Natural killer cell (primary cell): Measurements from ENCODE around the gene KRT13. TPM values are rescaled to one million over a fixed set of nuclear protein-coding genes. Genes with fewer than 3 reads are reported as not detected.

Experiments used
- ATAC-seq, 3 donors: fragments of 150-1000 bp in 2 of 3; fragments of 200-7000 bp in 1 of 3; cut with Tn5 transposase; 1 replicate in 1 of 3; 2 replicates in 2 of 3; pipeline ENCODE4 v1.10.0; 2021; ENCODE audit warnings: mild to moderate bottlenecking in 2 of 3, moderate library complexity in 2 of 3
- DNase-seq, 2 donors: peaks; one replicate each; pipeline versions ENCODE4 v3.0.0 to v3.0.0-alpha.2; 2013 to 2021; ENCODE audit warnings: mixed read lengths in 1 of 2
- H3K27ac ChIP-seq: one replicate; pipeline ENCODE4 v1.5.1; 2013; ENCODE audit warnings: mild to moderate bottlenecking, low read length
- H3K27me3 ChIP-seq: one replicate; pipeline ENCODE4 v1.6.1; 2013; ENCODE audit warnings: low read length; ENCODE audit not compliant: control insufficient read depth, insufficient read depth
- H3K36me3 ChIP-seq: one replicate; pipeline ENCODE4 v1.6.1; 2013; ENCODE audit warnings: low read length; ENCODE audit not compliant: control insufficient read depth, insufficient read depth
- H3K4me1 ChIP-seq: one replicate; pipeline ENCODE4 v1.6.1; 2013; ENCODE audit warnings: low read length; ENCODE audit not compliant: control insufficient read depth, insufficient read depth
- H3K4me3 ChIP-seq: one replicate; pipeline ENCODE4 v1.5.1; 2013; ENCODE audit warnings: low read length
- H3K9me3 ChIP-seq: one replicate; pipeline ENCODE4 v1.6.1; 2013; ENCODE audit warnings: low read length; ENCODE audit not compliant: control insufficient read depth, insufficient read depth
- H3K27ac Mint-ChIP-seq, 2 donors: one replicate each; pipeline ENCODE4 v1.8.0; 2022; ENCODE audit warnings: mild to moderate bottlenecking in 2 of 2, mixed read lengths in 2 of 2, moderate library complexity in 1 of 2
- H3K27me3 Mint-ChIP-seq, 2 donors: one replicate each; pipeline ENCODE4 v1.8.0; 2022; ENCODE audit warnings: low read depth in 2 of 2, mixed read lengths in 2 of 2
- H3K36me3 Mint-ChIP-seq: one replicate; pipeline ENCODE4 v1.8.0; 2022; ENCODE audit warnings: mixed read lengths
- H3K4me1 Mint-ChIP-seq, 2 donors: one replicate each; pipeline ENCODE4 v1.8.0; 2022; ENCODE audit warnings: mixed read lengths in 2 of 2
- H3K4me3 Mint-ChIP-seq: one replicate; pipeline ENCODE4 v1.8.0; 2022; ENCODE audit warnings: mild to moderate bottlenecking, moderate library complexity, mixed read lengths
- H3K9me3 Mint-ChIP-seq, 2 donors: one replicate each; pipeline ENCODE4 v1.8.0; 2022; ENCODE audit warnings: mixed read lengths in 2 of 2
- WGBS: methylation state at CpG from one replicate; pipeline ENCODE4 v1.1.7; 2013; ENCODE audit warnings: missing lambda C conversion rate; ENCODE audit not compliant: insufficient coverage; 5-methylcytosine and 5-hydroxymethylcytosine counted together
- intact Hi-C: fragments of 100-400 bp; cut with micrococcal nuclease; formaldehyde crosslinking; loops from one replicate; pipeline ENCODE4 v1.14.2; 2022
- total RNA-seq, 4 donors: library from RNA; stranded (reverse); fragments of 120-200 nt in 1 of 4; gene quantifications; one replicate each; pipeline versions ENCODE4 v1.2.3 to v1.2.4, GENCODE V29; 2013 to 2022
- TF ChIP-seq, protein P1 (sequence below): fragments of 200-600 bp; IDR thresholded peaks from one replicate; pipeline ENCODE4 v1.8.0; 2022; ENCODE audit warnings: antibody characterized with exemption

The KRT13 gene
- total RNA-seq, 3 donors from 2014 or later (not counting 1 experiment from before 2014, with no cell fraction given): not detected

DNA sequence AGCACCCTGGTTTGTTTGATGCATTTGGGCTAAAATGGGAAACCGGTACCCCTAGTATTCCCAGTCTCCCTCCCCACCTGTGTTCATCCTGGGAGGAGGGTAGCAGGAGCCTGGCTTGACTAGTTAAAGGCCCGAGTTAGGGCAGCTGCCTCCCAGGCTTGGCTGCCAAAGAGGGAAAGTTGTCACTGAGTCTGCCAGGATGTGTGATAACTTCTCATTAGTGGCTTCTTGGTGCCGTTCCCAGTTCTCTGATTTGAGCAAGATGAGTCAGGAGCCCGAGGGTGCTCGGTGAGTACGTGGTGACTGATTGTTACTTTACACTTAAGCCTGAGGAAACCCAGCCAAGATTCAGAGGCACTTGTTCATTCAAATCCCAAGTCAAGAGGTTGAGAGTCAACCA, 40.7 kb downstream of the KRT13 start:
- no peak for DNase-seq
- no peaks in the 10 kb centered on the region for H3K4me1 Mint-ChIP-seq
- no peaks in the 10 kb centered on the region for H3K9me3 Mint-ChIP-seq
- H3K9me3 ChIP-seq: no peaks in the 10 kb centered on the region
- no peaks in the 10 kb centered on the region for H3K4me1 ChIP-seq
- H3K4me3 ChIP-seq: no peak overlapping the region
- TF ChIP-seq, protein P1, sequence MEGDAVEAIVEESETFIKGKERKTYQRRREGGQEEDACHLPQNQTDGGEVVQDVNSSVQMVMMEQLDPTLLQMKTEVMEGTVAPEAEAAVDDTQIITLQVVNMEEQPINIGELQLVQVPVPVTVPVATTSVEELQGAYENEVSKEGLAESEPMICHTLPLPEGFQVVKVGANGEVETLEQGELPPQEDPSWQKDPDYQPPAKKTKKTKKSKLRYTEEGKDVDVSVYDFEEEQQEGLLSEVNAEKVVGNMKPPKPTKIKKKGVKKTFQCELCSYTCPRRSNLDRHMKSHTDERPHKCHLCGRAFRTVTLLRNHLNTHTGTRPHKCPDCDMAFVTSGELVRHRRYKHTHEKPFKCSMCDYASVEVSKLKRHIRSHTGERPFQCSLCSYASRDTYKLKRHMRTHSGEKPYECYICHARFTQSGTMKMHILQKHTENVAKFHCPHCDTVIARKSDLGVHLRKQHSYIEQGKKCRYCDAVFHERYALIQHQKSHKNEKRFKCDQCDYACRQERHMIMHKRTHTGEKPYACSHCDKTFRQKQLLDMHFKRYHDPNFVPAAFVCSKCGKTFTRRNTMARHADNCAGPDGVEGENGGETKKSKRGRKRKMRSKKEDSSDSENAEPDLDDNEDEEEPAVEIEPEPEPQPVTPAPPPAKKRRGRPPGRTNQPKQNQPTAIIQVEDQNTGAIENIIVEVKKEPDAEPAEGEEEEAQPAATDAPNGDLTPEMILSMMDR: no peak
- no peaks in the 10 kb centered on the region for H3K27me3 ChIP-seq
- peaks cover 18 to 19% of the 10 kb centered on the region in 2 donors for H3K27me3 Mint-ChIP-seq
- no peaks in the 10 kb centered on the region for H3K36me3 Mint-ChIP-seq
- no peak overlapping the region for H3K27ac ChIP-seq
- WGBS: 78% methylated on average over 6 of the region's 6 CpGs
- intact Hi-C loops: no loop called here
- H3K36me3 ChIP-seq: no peaks in the 10 kb centered on the region
- no peak overlapping the region for H3K27ac Mint-ChIP-seq
- no peak for ATAC-seq
- H3K4me3 Mint-ChIP-seq: no peak overlapping the region

DNA sequence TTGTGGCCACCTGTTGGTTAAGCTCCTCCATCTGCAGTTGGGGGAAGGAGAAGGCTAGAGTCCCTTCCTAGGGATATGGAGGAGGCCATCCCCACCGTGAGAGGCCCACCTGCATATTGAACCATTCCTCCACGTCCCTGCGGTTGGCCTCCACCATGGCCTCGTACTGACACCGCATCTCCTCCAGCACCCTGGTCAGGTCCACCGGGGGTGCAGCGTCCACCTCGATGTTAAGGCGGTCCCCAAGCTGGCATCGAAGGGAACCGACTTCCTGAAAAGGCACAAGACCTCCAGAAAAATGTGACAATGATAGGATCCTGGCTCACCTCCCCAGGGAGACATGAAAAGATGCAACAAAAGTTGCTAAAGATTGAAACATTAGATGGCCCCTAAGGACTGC, 41.2 kb downstream of the KRT13 start:
- Mint-ChIP-seq H3K9me3 (no peaks in the 10 kb centered on the region), H3K4me3 (no peak overlapping the region), H3K4me1 (no peaks in the 10 kb centered on the region), H3K36me3 (no peaks in the 10 kb centered on the region), H3K27me3 (peaks cover 14 to 18% of the 10 kb centered on the region in 2 donors), H3K27ac (no peak overlapping the region)
- H3K9me3 ChIP-seq: no peaks in the 10 kb centered on the region
- H3K27ac ChIP-seq: no peak overlapping the region
- no peaks in the 10 kb centered on the region for H3K4me1 ChIP-seq
- intact Hi-C loops: no loop called here
- H3K27me3 ChIP-seq: no peaks in the 10 kb centered on the region
- DNase-seq (no peak), ATAC-seq (no peak)
- no peak overlapping the region for H3K4me3 ChIP-seq
- TF ChIP-seq, protein P1: no peak
- WGBS: 91% methylated on average over 11 of the region's 11 CpGs
- H3K36me3 ChIP-seq: no peaks in the 10 kb centered on the region

DNA sequence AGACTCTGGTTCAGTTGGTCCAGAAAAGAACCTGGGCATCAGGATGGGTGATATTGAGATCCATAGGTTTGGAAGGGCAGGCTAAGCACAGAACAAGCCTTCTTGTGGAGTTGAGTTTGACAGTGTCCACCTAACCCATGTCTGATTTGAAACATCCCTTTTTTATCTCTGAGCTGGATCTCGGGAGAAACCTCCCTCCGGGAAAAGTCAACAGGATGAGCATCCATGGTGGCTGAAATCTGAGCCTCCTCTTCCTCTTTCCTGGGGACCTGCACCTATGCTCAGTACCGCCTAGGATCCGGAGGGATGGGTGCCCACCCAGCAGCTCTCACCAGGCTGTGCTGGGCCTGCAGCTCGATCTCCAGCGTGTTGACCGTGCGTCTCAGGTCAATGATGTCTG, 41.7 kb downstream of the KRT13 start:
- Histone ChIP-seq H3K27ac (no peak overlapping the region), H3K27me3 (no peaks in the 10 kb centered on the region), H3K36me3 (no peaks in the 10 kb centered on the region), H3K9me3 (no peaks in the 10 kb centered on the region), H3K4me1 (no peaks in the 10 kb centered on the region), H3K4me3 (no peak overlapping the region)
- Mint-ChIP-seq H3K27me3 (peaks cover 10 to 17% of the 10 kb centered on the region in 2 donors), H3K4me3 (no peak overlapping the region), H3K27ac (no peak overlapping the region), H3K4me1 (no peaks in the 10 kb centered on the region), H3K36me3 (no peaks in the 10 kb centered on the region), H3K9me3 (no peaks in the 10 kb centered on the region)
- intact Hi-C loops: no loop called here
- TF ChIP-seq, protein P1: no peak
- DNase-seq (no peak), ATAC-seq (no peak)
- 92% methylated on average over 8 of the region's 8 CpGs for WGBS

DNA sequence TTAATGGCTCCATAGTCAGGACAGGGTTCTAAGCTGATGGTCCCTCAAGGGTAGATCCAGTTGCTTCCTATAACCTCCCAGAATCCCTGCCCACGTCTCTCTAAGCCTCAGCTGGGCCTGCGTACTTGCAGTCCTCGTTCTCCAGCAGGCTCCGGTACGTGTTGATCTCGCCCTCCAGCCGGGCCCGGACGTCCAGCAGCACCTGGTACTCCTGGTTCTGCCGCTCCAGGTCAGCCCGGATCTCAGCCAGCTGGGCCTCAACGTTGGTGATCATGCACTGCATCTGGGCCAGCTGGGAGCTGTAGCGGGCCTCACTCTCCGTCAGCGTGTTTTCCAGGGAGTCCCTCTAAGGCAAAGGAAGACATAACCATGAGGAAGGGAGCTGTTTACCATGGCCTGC, 42.7 kb downstream of the KRT13 start:
- H3K9me3 ChIP-seq: no peaks in the 10 kb centered on the region
- TF ChIP-seq, protein P1: no peak
- DNase-seq (no peak), ATAC-seq (no peak)
- Mint-ChIP-seq H3K27ac (no peak overlapping the region), H3K36me3 (no peaks in the 10 kb centered on the region), H3K27me3 (peaks cover 0 to 14% of the 10 kb centered on the region in 2 donors), H3K4me3 (no peak overlapping the region), H3K4me1 (no peaks in the 10 kb centered on the region), H3K9me3 (no peaks in the 10 kb centered on the region)
- 77% methylated on average over 15 of the region's 15 CpGs for whole genome bisulfite sequencing
- H3K27ac ChIP-seq: no peak overlapping the region
- no peaks in the 10 kb centered on the region for H3K36me3 ChIP-seq
- H3K4me3 ChIP-seq: no peak overlapping the region
- intact Hi-C loops: no loop called here
- no peaks in the 10 kb centered on the region for H3K4me1 ChIP-seq
- H3K27me3 ChIP-seq: no peaks in the 10 kb centered on the region
